Activated naive CD8-positive, alpha-beta T cell treated with anti-CD3 and anti-CD28 coated beads for 36 hours (primary cell): ENCODE results near the gene INPP5D. TPM values are rescaled to one million over a fixed set of nuclear protein-coding genes. Genes with fewer than 3 reads are reported as not detected.
"Not testable (repeated sequence)": the region's sequence is repeated elsewhere in the genome, so short reads cannot be mapped to it uniquely, and the experiment has no call there.

ENCODE experiments used
- DNase-seq: peaks from one replicate; pipeline ENCODE4 v3.0.0; 2021
- H3K27ac Mint-ChIP-seq: one replicate; pipeline ENCODE4 v1.8.0; 2022; ENCODE audit warnings: mild to moderate bottlenecking, moderate library complexity, mixed read lengths
- H3K27me3 Mint-ChIP-seq: one replicate; pipeline ENCODE4 v1.8.0; 2022; ENCODE audit warnings: mild to moderate bottlenecking, mixed read lengths
- H3K36me3 Mint-ChIP-seq: one replicate; pipeline ENCODE4 v1.8.0; 2021; ENCODE audit warnings: mild to moderate bottlenecking, mixed read lengths
- H3K4me1 Mint-ChIP-seq: one replicate; pipeline ENCODE4 v1.8.0; 2021; ENCODE audit warnings: mixed read lengths
- H3K4me3 Mint-ChIP-seq: one replicate; pipeline ENCODE4 v1.8.0; 2022; ENCODE audit warnings: mild to moderate bottlenecking, moderate library complexity, mixed read lengths
- H3K9me3 Mint-ChIP-seq: one replicate; pipeline ENCODE4 v1.8.0; 2022; ENCODE audit warnings: mixed read lengths
- total RNA-seq, 2 experiments: library from RNA; stranded (reverse); gene quantifications; one replicate each; pipeline ENCODE4 v1.2.3, GENCODE V29; 2021

The INPP5D gene
- total RNA-seq, 2 experiments from 2014 or later = 38.7 to 41.8 TPM

- peaks cover 15% of the 10 kb centered on the region for H3K36me3 Mint-ChIP-seq
- no peaks in the 10 kb centered on the region for H3K9me3 Mint-ChIP-seq
- DNase-seq = no peak
- no peak overlapping the region for H3K27ac Mint-ChIP-seq
- peaks cover 49% of the 10 kb centered on the region for H3K4me1 Mint-ChIP-seq
- H3K27me3 Mint-ChIP-seq = no peaks in the 10 kb centered on the region
- H3K4me3 Mint-ChIP-seq = no peak overlapping the region
Observed at GRCh38 chr2:233116946-233117345, 56.8 kb downstream of the INPP5D start.

GRCh38 chr2:233117351-233117750 is 57.2 kb downstream of the INPP5D start:
- H3K36me3 Mint-ChIP-seq = peaks cover 19% of the 10 kb centered on the region
- no peak for DNase-seq
- H3K4me1 Mint-ChIP-seq = peaks cover 48% of the 10 kb centered on the region
- no peak overlapping the region for H3K27ac Mint-ChIP-seq
- H3K27me3 Mint-ChIP-seq = no peaks in the 10 kb centered on the region
- H3K9me3 Mint-ChIP-seq = no peaks in the 10 kb centered on the region
- H3K4me3 Mint-ChIP-seq = no peak overlapping the region

DNA sequence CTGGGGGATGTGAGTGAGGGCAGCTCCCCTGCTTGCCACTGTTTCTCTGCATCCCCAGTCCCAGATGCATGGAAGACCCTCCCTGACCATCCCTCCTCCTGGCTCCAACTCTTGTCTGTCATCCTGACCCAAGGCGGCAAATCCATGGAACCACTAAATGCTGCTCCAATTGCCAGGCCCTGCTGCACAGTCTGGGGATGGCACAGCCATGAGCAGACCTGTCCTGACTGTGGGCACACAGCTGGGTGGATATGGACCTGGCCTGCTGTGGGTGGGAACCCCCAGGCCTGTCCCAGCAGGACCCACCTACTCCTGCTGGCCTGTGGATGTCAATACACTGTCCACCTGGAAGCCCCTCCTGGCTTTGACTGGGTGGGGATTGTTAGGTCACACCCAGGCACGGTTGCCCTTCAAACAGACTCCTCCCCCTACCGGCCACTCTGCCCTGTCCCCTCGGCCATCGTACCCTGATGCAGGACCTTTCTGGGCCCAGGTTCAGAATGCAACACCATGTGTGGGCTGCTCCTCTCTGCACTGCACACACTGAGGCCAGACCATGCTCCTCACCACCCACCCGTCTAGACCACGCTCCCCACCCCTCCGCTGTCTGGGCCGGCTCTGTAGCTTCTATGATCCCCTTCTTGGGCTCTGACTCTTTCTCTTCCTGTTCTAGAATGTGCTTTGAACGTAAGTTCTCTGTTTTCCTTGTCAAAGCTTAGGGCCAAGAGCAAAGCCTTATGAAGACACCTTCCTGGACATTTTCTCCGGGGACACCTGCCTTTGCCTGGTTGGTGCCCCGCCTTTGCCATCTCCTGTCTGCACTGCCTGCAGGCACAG is 57.9 kb downstream of the INPP5D start:
- Mint-ChIP-seq H3K4me3 (no peak overlapping the region), H3K9me3 (no peaks in the 10 kb centered on the region), H3K27ac (no peak overlapping the region), H3K4me1 (peaks cover 45% of the 10 kb centered on the region), H3K36me3 (peaks cover 25% of the 10 kb centered on the region), H3K27me3 (no peaks in the 10 kb centered on the region)
- no peak for DNase-seq

GRCh38 chr2:233118648-233119000 is 58.5 kb downstream of the INPP5D start:
- Mint-ChIP-seq H3K27ac (no peak overlapping the region), H3K27me3 (no peaks in the 10 kb centered on the region), H3K36me3 (peaks cover 30% of the 10 kb centered on the region), H3K4me1 (peaks cover 41% of the 10 kb centered on the region), H3K9me3 (no peaks in the 10 kb centered on the region), H3K4me3 (no peak overlapping the region)
- DNase-seq = no peak

DNA sequence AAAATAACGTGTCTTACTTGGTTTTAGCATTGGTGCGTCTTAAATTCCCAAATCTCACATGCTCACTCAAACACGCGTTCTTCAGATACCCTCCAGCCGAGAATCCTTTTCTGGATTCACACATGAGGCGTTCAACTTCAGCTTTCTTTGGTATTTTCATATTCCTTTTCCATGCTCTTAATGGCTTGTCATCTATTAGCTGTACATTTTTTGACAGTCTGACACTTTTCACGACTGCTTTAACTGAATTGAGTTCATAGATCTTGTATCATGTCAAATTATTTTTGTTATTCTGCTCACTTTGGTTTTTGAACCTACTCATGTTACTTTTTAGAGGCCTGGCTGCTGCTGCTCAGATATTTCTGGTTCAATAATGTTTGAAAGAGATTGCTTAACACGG is 59.0 kb downstream of the INPP5D start:
- H3K27ac Mint-ChIP-seq = no peak overlapping the region
- DNase-seq = no peak
- peaks cover 30% of the 10 kb centered on the region for H3K36me3 Mint-ChIP-seq

DNA sequence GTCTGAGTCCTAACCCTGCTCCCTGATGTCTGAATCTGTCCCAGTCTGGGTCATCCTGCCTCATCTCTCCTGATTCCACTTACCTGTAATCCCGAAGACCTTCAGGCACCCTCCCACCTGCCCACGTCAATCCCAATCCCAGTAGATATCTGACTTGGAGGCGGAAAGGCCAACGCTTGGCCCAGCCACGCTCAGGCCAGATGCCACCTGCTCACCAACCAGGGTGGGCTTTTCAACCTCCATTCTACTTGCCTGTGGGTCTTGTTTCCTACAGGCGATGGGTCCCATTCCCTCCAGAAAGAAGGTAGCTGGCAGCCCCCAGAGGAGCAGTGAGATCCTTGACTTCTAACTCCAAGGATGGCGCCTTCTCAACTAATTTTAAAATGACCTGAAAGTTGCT is 59.7 kb downstream of the INPP5D start:
- DNase-seq = no peak
- peaks cover 31% of the 10 kb centered on the region for H3K4me1 Mint-ChIP-seq
- no peak overlapping the region for H3K27ac Mint-ChIP-seq
- H3K36me3 Mint-ChIP-seq = peaks cover 30% of the 10 kb centered on the region
- H3K9me3 Mint-ChIP-seq = no peaks in the 10 kb centered on the region
- no peak overlapping the region for H3K4me3 Mint-ChIP-seq
- H3K27me3 Mint-ChIP-seq = no peaks in the 10 kb centered on the region

More for the DNA sequence above, 59.0 kb downstream of the INPP5D start:
- Mint-ChIP-seq H3K4me1 (peaks cover 38% of the 10 kb centered on the region), H3K4me3 (no peak overlapping the region), H3K27me3 (no peaks in the 10 kb centered on the region), H3K9me3 (no peaks in the 10 kb centered on the region)

DNA sequence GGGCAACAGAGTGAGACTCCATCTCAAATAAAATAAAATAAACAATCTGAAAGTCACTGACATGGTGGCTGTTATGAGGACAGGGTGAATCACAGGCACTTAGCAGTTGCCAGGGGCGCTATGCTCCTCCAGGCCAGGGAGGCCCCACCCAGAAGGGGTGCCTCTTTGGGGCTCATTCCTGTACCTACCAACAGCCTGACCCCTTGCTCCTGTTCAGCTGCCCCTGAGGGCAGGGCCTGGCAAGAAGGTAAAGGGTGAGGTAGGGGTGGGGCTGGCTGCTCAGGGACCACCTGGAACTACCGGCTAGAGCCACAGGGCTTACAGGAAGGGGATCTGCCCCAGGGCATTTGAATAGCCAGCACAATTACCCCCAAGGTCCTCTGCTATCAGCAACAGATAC is 60.3 kb downstream of the INPP5D start:
- Mint-ChIP-seq H3K4me1 (peaks cover 25% of the 10 kb centered on the region), H3K4me3 (no peak overlapping the region), H3K36me3 (peaks cover 30% of the 10 kb centered on the region), H3K27me3 (no peaks in the 10 kb centered on the region), H3K9me3 (no peaks in the 10 kb centered on the region), H3K27ac (no peak overlapping the region)
- DNase-seq = no peak

GRCh38 chr2:233121856-233122255 is 61.7 kb downstream of the INPP5D start:
- Mint-ChIP-seq H3K27me3 (no peaks in the 10 kb centered on the region), H3K4me1 (peaks cover 17% of the 10 kb centered on the region), H3K4me3 (no peak overlapping the region), H3K36me3 (peaks cover 31% of the 10 kb centered on the region), H3K27ac (no peak overlapping the region), H3K9me3 (no peaks in the 10 kb centered on the region)
- no peak for DNase-seq

- DNase-seq = no peak
- Mint-ChIP-seq H3K27me3 (no peaks in the 10 kb centered on the region), H3K36me3 (peaks cover 29% of the 10 kb centered on the region), H3K9me3 (no peaks in the 10 kb centered on the region), H3K27ac (no peak overlapping the region), H3K4me3 (no peak overlapping the region), H3K4me1 (peaks cover 10% of the 10 kb centered on the region)
Observed at GRCh38 chr2:233122541-233122940, 62.4 kb downstream of the INPP5D start.

- not testable (repeated sequence) for H3K4me3 Mint-ChIP-seq, H3K9me3 Mint-ChIP-seq, H3K27me3 Mint-ChIP-seq, DNase-seq, H3K27ac Mint-ChIP-seq, H3K4me1 Mint-ChIP-seq
- peaks cover 22% of the 10 kb centered on the region for H3K36me3 Mint-ChIP-seq
Observed at GRCh38 chr2:233123576-233123975, 63.4 kb downstream of the INPP5D start.

- Mint-ChIP-seq H3K9me3 (no peaks in the 10 kb centered on the region), H3K36me3 (peaks cover 30% of the 10 kb centered on the region)
- no peak for DNase-seq
Observed at GRCh38 chr2:233124421-233125080, 64.4 kb downstream of the INPP5D start.

DNA sequence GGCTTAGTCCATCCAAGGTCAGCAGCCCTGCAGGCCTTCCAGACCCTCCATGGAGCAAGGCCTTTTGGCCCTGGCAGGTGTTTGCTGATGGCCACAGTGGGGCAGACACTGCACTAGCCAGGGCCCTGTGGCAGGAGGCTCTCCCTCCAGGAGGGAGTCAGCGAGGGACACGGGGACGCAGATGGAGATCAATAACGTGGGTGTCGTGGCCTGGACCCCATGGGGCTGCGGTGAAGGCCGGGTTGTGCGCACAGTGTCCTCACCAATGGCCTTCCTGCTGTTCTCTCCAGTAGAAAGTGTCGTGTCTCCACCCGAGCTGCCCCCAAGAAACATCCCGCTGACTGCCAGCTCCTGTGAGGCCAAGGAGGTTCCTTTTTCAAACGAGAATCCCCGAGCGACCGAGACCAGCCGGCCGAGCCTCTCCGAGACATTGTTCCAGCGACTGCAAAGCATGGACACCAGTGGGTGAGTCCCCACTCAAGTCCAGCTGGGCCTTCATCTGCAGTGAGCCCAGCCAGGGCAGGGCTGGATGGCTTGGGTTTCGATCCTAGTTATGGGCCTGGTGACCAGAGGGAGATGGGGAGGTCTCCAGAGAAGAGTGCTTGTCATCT is 65.4 kb downstream of the INPP5D start:
- no peaks in the 10 kb centered on the region for H3K27me3 Mint-ChIP-seq
- no peak for DNase-seq
- no peak overlapping the region for H3K4me3 Mint-ChIP-seq
- no peaks in the 10 kb centered on the region for H3K9me3 Mint-ChIP-seq
- H3K36me3 Mint-ChIP-seq = peaks cover 39% of the 10 kb centered on the region
- peaks cover 14% of the 10 kb centered on the region for H3K4me1 Mint-ChIP-seq
- H3K27ac Mint-ChIP-seq = no peak overlapping the region

More at GRCh38 chr2:233124421-233125080, 64.4 kb downstream of the INPP5D start:
- Mint-ChIP-seq H3K27me3 (no peaks in the 10 kb centered on the region), H3K27ac (no peak overlapping the region), H3K4me1 (peaks cover 4% of the 10 kb centered on the region), H3K4me3 (no peak overlapping the region)

DNA sequence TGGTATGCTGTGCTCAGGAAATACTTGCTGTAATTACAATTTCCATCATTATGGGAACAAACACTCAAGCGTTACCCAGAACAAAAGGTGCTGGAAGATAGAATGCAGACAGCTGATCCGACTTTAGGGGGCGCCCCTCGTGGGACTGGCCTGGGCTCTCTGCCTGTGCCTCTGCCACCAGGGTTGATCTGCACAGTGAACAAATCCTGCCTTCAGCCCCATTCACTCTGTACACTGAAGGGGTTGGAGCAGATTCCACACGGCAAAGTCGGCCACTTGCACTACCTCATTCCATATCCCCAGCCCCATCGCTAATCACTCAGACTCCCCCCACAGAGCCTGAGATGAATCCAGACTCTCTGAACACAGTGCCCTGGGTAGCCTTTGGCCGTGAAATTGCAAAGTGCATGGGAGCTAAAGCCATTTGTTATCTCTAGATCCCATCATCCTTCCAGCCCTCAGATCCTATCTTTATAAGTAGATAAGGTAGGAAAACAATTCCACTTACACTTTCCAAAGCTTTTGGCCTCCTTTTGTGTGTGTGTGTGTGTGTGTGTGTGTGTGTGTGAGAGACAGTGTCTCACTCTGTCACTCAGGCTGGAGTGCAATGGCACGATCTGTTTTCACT is 69.3 kb downstream of the INPP5D start:
- H3K4me3 Mint-ChIP-seq = no peak overlapping the region
- no peaks in the 10 kb centered on the region for H3K9me3 Mint-ChIP-seq
- H3K4me1 Mint-ChIP-seq = peaks cover 17% of the 10 kb centered on the region
- no peak overlapping the region for H3K27ac Mint-ChIP-seq
- no peak for DNase-seq
- H3K36me3 Mint-ChIP-seq = peaks cover 47% of the 10 kb centered on the region
- no peaks in the 10 kb centered on the region for H3K27me3 Mint-ChIP-seq

GRCh38 chr2:233130024-233130423 is 69.9 kb downstream of the INPP5D start:
- no peak for DNase-seq
- H3K27ac Mint-ChIP-seq = peak overlapping the region; percentile 70
- no peaks in the 10 kb centered on the region for H3K27me3 Mint-ChIP-seq
- no peaks in the 10 kb centered on the region for H3K9me3 Mint-ChIP-seq
- H3K4me1 Mint-ChIP-seq = peaks cover 17% of the 10 kb centered on the region
- H3K36me3 Mint-ChIP-seq = peaks cover 52% of the 10 kb centered on the region
- H3K4me3 Mint-ChIP-seq = no peak overlapping the region

DNA sequence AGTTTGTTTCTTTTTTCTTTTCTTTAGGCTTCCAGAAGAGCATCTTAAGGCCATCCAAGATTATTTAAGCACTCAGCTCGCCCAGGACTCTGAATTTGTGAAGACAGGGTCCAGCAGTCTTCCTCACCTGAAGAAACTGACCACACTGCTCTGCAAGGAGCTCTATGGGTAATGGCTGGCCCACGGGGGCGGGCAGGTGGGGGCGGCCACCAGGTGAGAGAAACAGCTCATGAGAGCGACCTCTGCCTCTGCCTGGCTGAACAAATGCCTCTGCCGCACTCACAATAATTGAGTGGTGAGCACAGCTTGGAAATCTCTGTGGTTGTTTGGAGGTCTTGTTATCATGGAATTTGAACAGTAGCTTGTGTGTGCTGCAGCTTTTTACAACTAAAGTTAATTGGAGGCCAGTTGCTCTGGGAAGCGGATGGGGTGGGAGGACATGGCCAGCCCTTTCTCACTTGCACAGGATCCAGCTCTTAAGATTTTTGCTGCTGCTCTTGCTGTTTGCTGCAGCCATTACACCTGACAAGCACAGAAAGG is 70.4 kb downstream of the INPP5D start:
- Mint-ChIP-seq H3K4me3 (no peak overlapping the region), H3K27me3 (no peaks in the 10 kb centered on the region), H3K9me3 (no peaks in the 10 kb centered on the region), H3K36me3 (peaks cover 56% of the 10 kb centered on the region), H3K27ac (peak overlapping the region; percentile 70), H3K4me1 (peaks cover 17% of the 10 kb centered on the region)
- DNase-seq = no peak
